Suprapubic skin (tissue), 4 donors: Measurements from ENCODE around the gene NEU3. TPM values are rescaled to one million over a fixed set of nuclear protein-coding genes. Genes with fewer than 3 reads are reported as not detected.

Experiments
- DNase-seq, 2 donors: peaks; one replicate each; pipeline ENCODE4 v3.0.0-alpha.2; 2019; ENCODE audit warnings: low spot score in 2 of 2
- H3K27ac ChIP-seq: fragments of 200-600 bp; sonication (generic); one replicate; pipeline ENCODE4 v1.5.1; 2019
- H3K27me3 ChIP-seq: fragments of 200-600 bp; sonication (generic); one replicate; pipeline ENCODE4 v1.5.1; 2019
- H3K36me3 ChIP-seq: fragments of 200-600 bp; sonication (generic); one replicate; pipeline ENCODE4 v1.5.1; 2019
- H3K4me1 ChIP-seq: fragments of 200-600 bp; sonication (generic); one replicate; pipeline ENCODE4 v1.5.1; 2019
- H3K4me3 ChIP-seq: fragments of 200-600 bp; sonication (generic); one replicate; pipeline ENCODE4 v1.5.1; 2019; ENCODE audit warnings: mild to moderate bottlenecking
- H3K9me3 ChIP-seq: fragments of 200-600 bp; sonication (generic); one replicate; pipeline ENCODE4 v1.5.1; 2019
- CTCF ChIP-seq, 2 donors: fragments of 200-600 bp in 1 of 2; fragments of 450-650 bp in 1 of 2; sonication (generic) in 1 of 2; IDR thresholded peaks; one replicate each; pipeline ENCODE4 v1.5.1; 2016 to 2019; ENCODE audit warnings: antibody characterized with exemption in 2 of 2, mild to moderate bottlenecking in 1 of 2, moderate library complexity in 1 of 2
- EP300 ChIP-seq: sonication (generic); formaldehyde crosslinking; IDR thresholded peaks from one replicate; pipeline ENCODE4 v1.6.1; 2017; ENCODE audit warnings: antibody characterized with exemption
- POLR2A ChIP-seq, 2 donors: fragments of 450-650 bp; IDR thresholded peaks; one replicate each; pipeline ENCODE4 v1.6.1; 2017; ENCODE audit warnings: antibody characterized with exemption in 2 of 2, mild to moderate bottlenecking in 2 of 2, moderate library complexity in 2 of 2
- POLR2AphosphoS5 ChIP-seq, 3 donors: sonication (generic); formaldehyde crosslinking; IDR thresholded peaks; one replicate each; pipeline ENCODE4 v1.6.1; 2017; ENCODE audit warnings: antibody characterized with exemption in 3 of 3
- WGBS: methylation state at CpG from one replicate; pipeline ENCODE4 v1.1.5; 2018; 5-methylcytosine and 5-hydroxymethylcytosine counted together
- total RNA-seq, 4 donors: library from RNA; depleted of rRNA; stranded (reverse); fragments of >200 nt; gene quantifications; one replicate each; pipeline ENCODE4 v1.1.0, GENCODE V29; 2016

NEU3 gene
- total RNA-seq, 4 donors from 2014 or later: 8.0 to 19.4 (median 12.6) TPM

- Histone ChIP-seq H3K9me3 (no peaks in the 10 kb centered on the region), H3K4me3 (no peak overlapping the region), H3K27ac (no peak overlapping the region), H3K36me3 (no peaks in the 10 kb centered on the region), H3K4me1 (no peaks in the 10 kb centered on the region), H3K27me3 (no peaks in the 10 kb centered on the region)
- DNase-seq: no peak
- no peak for TF ChIP-seq POLR2A (IDR thresholded peaks at IDR 0.05)
- no peak for TF ChIP-seq EP300
- TF ChIP-seq POLR2AphosphoS5 (IDR thresholded peaks at IDR 0.05): no peak
- no peak for TF ChIP-seq CTCF (IDR thresholded peaks at IDR 0.05)
- 87% methylated on average over 6 of the region's 6 CpGs for WGBS
These were observed 41.3 kb downstream of the NEU3 start for GRCh38 chr11:75029836-75030631.

- no peak overlapping the region for H3K27ac ChIP-seq
- DNase-seq: no peak
- TF ChIP-seq EP300 (no peak), POLR2AphosphoS5 (IDR thresholded peaks at IDR 0.05) (no peak), CTCF (IDR thresholded peaks at IDR 0.05) (no peak), POLR2A (IDR thresholded peaks at IDR 0.05) (no peak)
- no peaks in the 10 kb centered on the region for H3K36me3 ChIP-seq
- H3K27me3 ChIP-seq: no peaks in the 10 kb centered on the region
- no peak overlapping the region for H3K4me3 ChIP-seq
- WGBS: 79% methylated on average over 4 of the region's 4 CpGs
- no peaks in the 10 kb centered on the region for H3K4me1 ChIP-seq
- H3K9me3 ChIP-seq: no peaks in the 10 kb centered on the region
These were observed 42.6 kb downstream of the NEU3 start for GRCh38 chr11:75031224-75031753.

- DNase-seq: peak in 1 of 2 donors; percentile 70
- Histone ChIP-seq H3K4me1 (no peaks in the 10 kb centered on the region), H3K27me3 (no peaks in the 10 kb centered on the region), H3K9me3 (no peaks in the 10 kb centered on the region), H3K4me3 (no peak overlapping the region), H3K36me3 (no peaks in the 10 kb centered on the region), H3K27ac (no peak overlapping the region)
- 59% methylated on average over 7 of the region's 8 CpGs for WGBS
- TF ChIP-seq CTCF (IDR thresholded peaks at IDR 0.05) (peak in 1 of 2 donors; percentile 61), EP300 (no peak), POLR2A (IDR thresholded peaks at IDR 0.05) (no peak), POLR2AphosphoS5 (IDR thresholded peaks at IDR 0.05) (no peak)
These were observed 43.2 kb downstream of the NEU3 start for GRCh38 chr11:75031771-75032549.

- no peaks in the 10 kb centered on the region for H3K9me3 ChIP-seq
- no peaks in the 10 kb centered on the region for H3K4me1 ChIP-seq
- 71% methylated on average over 2 of the region's 3 CpGs for WGBS
- no peaks in the 10 kb centered on the region for H3K27me3 ChIP-seq
- no peak overlapping the region for H3K27ac ChIP-seq
- no peak for DNase-seq
- no peak overlapping the region for H3K4me3 ChIP-seq
- TF ChIP-seq POLR2A (IDR thresholded peaks at IDR 0.05) (no peak), POLR2AphosphoS5 (IDR thresholded peaks at IDR 0.05) (no peak), EP300 (no peak), CTCF (IDR thresholded peaks at IDR 0.05) (no peak)
- H3K36me3 ChIP-seq: no peaks in the 10 kb centered on the region
These were observed 43.8 kb downstream of the NEU3 start for GRCh38 chr11:75032550-75032935.

- WGBS: 91% methylated on average over 3 of the region's 3 CpGs
- DNase-seq: no peak
These were observed 45.2 kb downstream of the NEU3 start for GRCh38 chr11:75033916-75034315.

More at GRCh38 chr11:75033916-75034315, 45.2 kb downstream of the NEU3 start:
- TF ChIP-seq POLR2A (IDR thresholded peaks at IDR 0.05) (no peak), POLR2AphosphoS5 (IDR thresholded peaks at IDR 0.05) (no peak), EP300 (no peak), CTCF (IDR thresholded peaks at IDR 0.05) (no peak)
- no peak overlapping the region for H3K27ac ChIP-seq
- no peak overlapping the region for H3K4me3 ChIP-seq
- no peaks in the 10 kb centered on the region for H3K4me1 ChIP-seq
- H3K36me3 ChIP-seq: no peaks in the 10 kb centered on the region
- H3K9me3 ChIP-seq: no peaks in the 10 kb centered on the region
- no peaks in the 10 kb centered on the region for H3K27me3 ChIP-seq
